KOPT-K1 (cell line): ENCODE measurements around the gene ASPSCR1.

Experiments
- H3K27ac ChIP-seq: fragments of 200-600 bp; sonication (generic); 2 replicates; pipeline ENCODE4 v1.5.1; 2016; ENCODE audit warnings: antibody characterized with exemption, mild to moderate bottlenecking, low read depth, low read length; ENCODE audit not compliant: poor library complexity, severe bottlenecking
- H3K36me3 ChIP-seq: fragments of 200-600 bp; sonication (generic); 2 replicates; pipeline ENCODE4 v1.5.1; 2017; ENCODE audit warnings: antibody characterized with exemption, mild to moderate bottlenecking, low read length, moderate library complexity; ENCODE audit not compliant: insufficient read depth
- H3K9me3 ChIP-seq: fragments of 200-600 bp; sonication (generic); 2 replicates; pipeline ENCODE4 v1.5.1; 2017; ENCODE audit warnings: antibody characterized with exemption, low read length, mild to moderate bottlenecking; ENCODE audit not compliant: insufficient read depth, poor library complexity, severe bottlenecking

ASPSCR1 gene

DNA sequence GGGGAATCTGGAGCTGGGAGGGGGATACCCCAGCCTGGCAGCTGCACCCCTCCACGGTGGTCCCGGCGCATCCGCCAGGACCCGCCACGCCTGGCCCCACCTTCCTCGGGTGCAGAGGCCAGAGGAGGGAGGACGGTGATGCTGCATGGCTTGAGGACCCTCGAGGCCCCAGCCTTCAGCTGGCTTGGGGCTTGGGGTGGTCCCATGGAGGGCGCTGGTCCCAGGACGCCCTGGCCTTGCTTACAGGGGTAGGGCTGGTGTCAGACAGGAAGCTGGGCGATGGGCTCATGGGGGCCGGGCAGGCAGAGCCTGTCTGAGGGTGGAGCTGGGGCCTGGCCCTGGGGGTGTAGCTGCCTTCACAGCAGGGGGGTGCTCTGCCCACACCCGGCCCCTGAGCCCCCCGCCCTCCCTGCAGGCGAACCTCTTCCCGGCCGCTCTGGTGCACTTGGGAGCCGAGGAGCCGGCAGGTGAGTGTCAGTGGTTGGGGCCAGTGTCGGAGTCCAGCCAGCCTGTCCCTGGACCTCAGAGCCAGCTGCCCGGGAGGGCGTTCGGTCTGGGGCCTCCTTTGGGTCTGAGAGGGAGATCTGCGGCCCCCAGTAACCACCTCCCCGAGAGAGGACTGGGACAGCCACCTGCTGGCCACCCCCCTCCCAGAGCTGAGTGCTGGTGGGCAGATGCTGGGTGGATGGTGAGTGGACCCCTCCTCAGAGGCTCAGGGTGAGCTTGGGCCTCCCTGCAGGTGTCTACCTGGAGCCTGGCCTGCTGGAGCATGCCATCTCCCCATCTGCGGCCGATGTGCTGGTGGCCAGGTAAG, 38.8 kb downstream of the ASPSCR1 start:
- Histone ChIP-seq H3K9me3 (no peaks in the 10 kb centered on the region), H3K36me3 (peaks cover 23% of the 10 kb centered on the region), H3K27ac (no peak overlapping the region)

DNA sequence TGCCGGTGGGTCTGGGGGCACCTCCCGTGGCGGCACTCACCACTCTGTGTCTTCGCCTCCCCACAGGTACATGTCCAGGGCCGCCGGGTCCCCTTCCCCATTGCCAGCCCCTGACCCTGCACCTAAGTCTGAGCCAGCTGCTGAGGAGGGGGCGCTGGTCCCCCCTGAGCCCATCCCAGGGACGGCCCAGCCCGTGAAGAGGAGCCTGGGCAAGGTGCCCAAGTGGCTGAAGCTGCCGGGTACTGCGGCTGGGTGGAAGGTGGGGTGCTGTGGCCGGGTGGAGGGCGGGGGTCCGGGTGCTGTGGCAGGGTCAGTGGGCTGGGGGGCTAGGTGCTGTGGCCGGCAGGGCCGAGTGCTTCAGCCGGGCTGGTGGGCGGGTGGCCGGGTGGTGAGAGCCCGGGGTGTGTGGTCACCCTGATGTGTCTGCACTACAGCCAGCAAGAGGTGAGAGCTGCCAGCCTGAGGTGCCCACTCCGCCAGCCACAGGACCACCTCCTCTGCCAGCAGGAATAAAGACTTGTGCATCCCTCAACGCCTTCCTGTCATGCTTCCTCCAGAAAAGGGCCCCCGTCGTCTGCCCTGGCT, 39.5 kb downstream of the ASPSCR1 start:
- H3K27ac ChIP-seq, result no peak overlapping the region
- peaks cover 23% of the 10 kb centered on the region for H3K36me3 ChIP-seq
- no peaks in the 10 kb centered on the region for H3K9me3 ChIP-seq

DNA sequence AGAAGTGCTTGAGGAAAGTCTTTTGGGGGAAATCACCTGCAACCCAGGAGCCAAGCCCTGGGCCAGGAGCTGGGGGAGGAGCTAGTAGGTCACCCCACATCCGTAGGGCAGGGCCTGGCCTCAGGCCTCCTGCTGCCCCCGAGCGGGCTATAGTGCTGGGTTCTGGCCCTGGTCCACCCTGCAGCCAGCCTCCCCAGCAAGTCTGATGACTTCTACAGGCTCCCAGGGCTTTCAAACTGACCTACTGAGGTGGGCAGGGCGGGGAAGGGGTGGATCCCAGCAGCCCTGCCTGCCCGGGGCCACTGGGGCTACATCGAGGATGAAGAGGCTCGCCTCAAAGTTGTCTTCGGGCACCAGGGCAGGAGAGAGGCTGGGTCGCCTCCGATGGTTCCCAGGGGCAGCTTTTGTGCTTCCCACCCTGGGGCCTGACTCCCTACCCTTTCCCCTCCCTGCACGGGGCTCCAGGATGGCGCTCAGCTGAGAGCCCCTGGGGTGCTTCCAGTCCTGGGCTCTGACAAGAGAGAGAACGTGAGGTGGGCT, 40.3 kb downstream of the ASPSCR1 start:
- H3K36me3 ChIP-seq, result peaks cover 23% of the 10 kb centered on the region
- no peak overlapping the region for H3K27ac ChIP-seq
- no peaks in the 10 kb centered on the region for H3K9me3 ChIP-seq

DNA sequence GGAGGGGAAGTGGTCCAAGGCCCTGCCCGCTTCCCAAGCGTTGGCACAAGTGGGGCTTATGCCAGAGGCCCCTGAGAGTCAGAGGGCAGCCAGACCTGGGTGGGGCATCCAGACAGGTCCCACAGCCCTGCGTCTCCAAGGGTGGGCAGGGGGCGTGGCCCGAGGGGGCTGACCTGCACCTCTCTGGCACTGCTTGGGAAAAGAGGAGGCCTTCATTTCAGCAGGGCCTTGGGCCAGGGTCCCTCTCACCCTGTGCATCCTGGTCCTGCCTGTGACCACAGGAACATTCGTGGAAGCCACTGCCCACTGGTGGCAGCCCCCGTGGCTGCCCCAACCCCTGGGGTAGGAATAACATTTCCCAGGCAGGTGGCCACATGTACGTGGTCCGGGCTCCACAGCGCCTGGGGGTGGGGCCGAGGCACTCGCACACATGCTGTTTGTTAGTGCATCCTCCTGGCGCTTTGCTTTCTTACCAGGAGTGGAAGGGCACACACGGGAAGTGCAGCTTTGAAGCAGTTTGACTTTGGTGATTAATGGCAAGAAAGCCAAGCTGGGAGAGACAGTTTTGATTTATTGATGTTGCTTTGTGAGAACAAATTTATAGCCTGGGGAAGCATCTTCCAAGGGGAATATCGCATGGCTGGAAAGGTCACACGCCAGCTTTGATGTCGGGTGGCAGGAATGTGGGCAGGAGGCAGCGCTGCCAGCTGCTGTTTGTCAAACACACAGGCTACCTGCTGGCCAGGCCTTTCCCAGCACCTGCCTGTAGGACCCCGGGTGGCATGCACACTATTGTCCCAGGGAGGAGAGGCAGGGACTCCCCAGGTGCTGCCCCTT, 40.9 kb downstream of the ASPSCR1 start:
- Histone ChIP-seq H3K9me3 (no peaks in the 10 kb centered on the region), H3K27ac (no peak overlapping the region), H3K36me3 (peaks cover 23% of the 10 kb centered on the region)

DNA sequence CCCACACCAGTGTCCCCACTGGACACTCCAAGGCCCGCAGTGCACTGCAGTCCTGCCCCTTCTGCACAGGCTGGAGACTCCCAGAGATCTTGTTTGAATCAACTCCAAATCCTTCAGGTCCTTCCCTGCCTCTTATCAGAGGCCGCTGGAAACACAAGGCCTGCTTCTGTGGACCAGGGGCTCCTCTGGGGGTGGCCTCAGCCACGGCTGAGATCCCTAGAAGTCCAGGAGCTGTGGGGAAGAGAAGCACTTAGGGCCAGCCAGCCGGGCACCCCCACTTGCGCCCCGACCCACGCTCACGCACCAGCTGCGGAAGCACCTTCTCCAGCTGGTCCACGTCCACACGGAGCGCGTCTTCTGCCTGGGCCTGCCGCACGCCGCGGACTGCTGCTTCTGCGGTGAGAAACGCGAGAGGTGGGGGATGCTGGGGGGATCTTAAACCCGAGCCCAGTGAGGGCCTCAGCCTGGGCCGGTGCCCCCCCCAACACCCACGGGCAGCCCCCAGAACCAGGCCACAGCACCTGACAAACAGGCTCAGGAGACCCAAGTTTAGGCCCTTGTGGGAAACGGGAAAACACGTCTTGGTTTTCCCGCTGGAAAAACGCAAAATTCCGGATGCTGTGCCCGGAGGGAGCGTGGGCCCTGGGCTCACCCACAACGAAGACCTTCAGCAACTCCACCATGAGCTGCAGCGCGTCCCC, 41.7 kb downstream of the ASPSCR1 start:
- Histone ChIP-seq H3K36me3 (peaks cover 23% of the 10 kb centered on the region), H3K27ac (no peak overlapping the region), H3K9me3 (no peaks in the 10 kb centered on the region)

DNA sequence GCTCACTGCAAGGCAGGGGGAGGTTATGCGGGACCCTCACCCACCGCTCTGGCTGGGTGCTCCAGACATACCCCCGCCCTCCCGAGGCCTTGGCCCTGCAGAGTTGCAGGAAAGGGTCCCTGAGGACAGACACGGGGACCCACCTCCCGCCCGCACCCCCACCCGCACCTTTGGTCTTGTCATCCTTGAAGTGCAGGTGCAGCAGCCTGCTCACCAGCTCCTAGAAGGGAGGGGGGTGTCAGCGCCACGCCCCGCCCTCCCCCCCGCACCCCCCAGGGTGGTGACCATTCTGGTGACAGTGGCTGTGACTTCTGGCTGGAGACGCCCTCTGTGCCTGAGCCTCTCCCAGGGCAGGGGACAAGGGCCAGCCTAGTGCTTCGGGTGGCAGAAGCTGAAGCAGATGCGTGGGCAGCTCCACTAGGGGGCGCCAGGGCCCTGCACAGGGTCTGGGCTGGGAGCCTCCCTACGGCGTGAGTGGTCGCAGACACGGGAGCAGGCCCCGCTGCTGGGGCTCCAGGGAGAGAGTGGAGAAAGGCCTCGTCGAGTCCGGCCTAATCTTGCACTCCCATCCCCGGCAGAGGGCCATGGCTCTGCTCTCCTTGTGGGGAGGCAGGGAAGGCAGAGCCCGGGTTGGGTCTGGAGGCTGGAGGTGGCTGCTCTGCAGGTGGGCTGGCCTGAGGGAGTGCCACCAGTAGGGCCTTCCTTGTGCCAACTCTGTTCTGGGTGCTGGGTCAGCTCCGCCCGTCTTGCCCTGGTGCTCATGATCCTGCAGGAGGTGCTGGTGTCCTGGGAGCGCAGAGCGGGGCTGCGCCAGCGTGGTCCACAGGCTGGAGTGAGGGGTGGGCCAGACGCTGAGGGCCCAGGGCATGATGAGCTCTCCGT, 42.5 kb downstream of the ASPSCR1 start:
- Histone ChIP-seq H3K27ac (no peak overlapping the region), H3K36me3 (peaks cover 23% of the 10 kb centered on the region), H3K9me3 (no peaks in the 10 kb centered on the region)

DNA sequence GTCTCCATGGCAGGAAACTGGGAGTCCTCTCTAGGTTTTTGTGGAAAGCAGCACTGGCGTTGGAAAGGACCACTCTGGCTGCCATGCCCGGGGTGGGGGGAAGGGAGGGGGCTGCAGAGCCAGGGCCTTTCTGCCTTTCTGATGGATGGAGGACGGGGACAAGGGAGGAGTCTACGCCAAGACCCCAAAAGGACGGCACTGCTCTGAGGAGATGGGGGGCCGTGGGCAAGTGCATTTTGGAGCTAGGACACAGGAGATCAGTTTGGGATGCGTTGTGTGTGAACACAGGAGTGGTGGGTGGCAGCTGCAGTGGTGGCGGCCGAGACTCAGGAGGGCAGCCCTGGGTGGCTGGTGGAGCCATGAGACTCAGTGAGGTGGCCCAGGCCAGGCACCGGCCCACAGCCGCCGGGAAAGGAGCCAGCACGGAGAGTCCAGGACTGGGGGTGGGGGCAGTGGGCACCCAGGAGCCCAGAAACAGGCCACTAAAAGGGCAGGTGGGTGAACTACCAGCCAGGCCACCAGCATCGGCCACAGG, 43.2 kb downstream of the ASPSCR1 start:
- Histone ChIP-seq H3K27ac (no peak overlapping the region), H3K9me3 (no peaks in the 10 kb centered on the region), H3K36me3 (peaks cover 23% of the 10 kb centered on the region)

DNA sequence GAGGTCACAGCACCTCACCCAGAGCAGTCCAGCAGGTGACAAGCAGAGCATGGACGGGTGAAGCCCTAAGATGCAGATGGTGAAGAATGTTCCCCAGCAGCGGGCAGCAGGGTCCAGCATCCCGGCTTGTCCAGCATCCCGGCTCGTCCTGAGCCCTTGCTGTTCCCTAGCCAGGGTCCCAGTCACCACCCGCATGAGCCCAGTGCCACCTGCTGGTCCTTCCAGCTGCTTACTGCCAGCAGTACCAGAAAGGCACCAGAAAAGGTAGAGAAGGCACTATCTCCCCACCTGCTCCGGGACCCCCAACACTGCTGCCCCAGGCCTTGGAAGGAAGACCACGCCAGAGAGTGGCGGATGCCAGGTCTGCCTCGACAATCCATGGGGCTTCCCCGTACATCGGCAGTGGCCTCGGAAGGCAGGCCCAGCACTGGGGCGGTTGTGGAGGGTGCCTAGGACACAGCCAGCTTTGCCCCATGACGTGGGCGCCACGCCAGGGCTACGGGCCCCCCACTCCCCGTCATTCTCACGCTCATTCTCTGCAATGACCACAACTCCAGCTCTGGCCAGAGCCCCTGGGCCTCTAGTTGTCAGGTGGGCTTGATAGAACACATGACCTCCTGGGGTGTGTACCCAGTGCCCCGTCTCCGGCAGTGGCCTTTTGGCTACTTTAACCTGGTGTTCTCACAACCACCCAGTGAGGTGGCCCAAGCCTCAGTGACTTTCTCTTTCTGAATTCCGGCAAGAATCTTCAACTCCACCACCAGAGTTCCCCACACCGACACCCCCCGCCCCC, 43.9 kb downstream of the ASPSCR1 start:
- Histone ChIP-seq H3K27ac (peak overlapping the region; percentile 82), H3K9me3 (no peaks in the 10 kb centered on the region), H3K36me3 (peaks cover 23% of the 10 kb centered on the region)

DNA sequence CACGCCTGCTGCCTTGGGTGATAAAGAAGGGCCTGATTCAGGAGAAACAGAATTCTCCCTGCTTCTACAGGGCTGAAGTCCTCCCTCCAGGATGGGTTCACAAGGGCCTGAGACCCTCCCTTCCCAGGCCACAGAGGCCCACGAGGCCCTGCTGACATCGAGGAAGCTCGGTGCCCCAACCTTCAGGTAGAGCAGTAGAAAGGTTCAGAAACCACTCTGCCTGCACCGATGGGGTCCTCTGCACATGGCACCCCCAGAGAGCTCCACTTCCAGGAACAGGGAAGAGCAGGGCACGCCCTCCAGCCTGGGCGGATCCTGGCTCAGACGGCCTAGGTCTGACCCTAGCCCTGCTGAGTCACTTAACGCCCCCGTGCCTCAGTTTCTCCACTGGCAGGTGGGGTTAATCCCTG, 44.5 kb downstream of the ASPSCR1 start:
- Histone ChIP-seq H3K36me3 (peaks cover 24% of the 10 kb centered on the region), H3K27ac (peak overlapping the region; percentile 82), H3K9me3 (no peaks in the 10 kb centered on the region)

DNA sequence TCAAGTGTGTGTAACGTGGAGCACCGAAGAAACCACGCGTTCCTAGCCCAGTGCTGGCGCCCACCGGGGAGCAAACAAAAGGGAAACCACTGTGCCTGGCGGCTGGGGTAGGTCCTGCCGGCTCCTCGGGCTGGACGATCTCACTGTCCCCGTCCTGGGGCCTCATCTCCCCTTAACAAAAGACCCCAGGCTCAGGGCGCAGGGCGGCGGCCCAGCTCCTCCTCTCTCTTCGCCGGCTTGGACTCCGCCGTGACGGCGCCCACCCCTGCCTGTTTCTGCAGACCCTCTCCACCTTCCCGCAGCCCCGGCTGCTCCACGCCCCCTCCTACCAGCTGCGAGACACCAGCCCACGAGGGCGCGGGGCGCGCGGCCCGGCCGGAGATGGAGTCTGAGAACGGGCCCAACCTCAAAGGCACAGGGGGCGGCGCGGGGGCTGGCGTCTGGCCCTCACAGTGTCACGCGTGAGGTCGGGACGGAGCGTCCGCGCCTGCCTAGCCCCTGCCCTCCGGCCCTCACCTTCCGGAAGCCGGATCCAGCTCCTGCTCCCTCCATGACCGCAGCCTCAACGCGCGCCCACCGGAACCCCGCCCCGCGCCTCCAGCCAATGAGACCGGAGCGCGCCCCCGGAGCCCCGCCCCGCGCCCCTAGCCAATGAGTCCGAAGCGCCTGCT, 45.0 kb downstream of the ASPSCR1 start, which contains the start of gene CENPX:
Gene CENPX (minus strand): TSS at position 569 of the 671 bp plus-strand sequence. CDS start 17 bp downstream, at position 552.
- Histone ChIP-seq H3K36me3 (peaks cover 26% of the 10 kb centered on the region), H3K9me3 (no peaks in the 10 kb centered on the region), H3K27ac (peak within 1 kb of the TSS; percentile 82)

DNA sequence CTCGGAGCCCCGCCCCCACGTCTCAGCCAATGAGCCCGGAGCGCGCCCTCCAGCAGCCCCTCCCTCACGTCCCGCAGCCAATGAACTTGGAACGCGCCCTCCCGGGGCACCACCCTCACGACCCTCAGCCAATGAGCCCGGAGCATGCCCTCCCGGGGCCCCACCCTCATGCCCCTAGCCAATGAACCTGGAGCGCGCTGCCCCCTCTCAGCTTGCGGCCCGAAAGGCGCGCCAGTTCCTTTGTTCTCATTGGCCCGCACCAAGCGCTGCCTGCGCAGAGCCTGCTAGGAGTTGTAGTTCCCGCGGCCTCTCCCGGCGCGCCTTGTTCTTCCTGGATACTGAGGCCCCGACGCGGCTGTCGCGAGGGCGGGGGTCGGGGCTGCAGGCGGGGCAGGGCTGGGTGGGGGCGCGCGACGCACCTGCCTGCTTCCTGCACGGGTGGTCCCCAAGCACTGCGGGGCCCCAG, 45.6 kb downstream of the ASPSCR1 start, which contains the start of gene LRRC45:
Gene LRRC45 (plus strand): TSS at position 325 of the 466 bp plus-strand sequence. CDS start 339 bp downstream, outside the sequence.
- Histone ChIP-seq H3K9me3 (no peaks in the 10 kb centered on the region), H3K27ac (peak within 1 kb of the TSS; percentile 82), H3K36me3 (peaks cover 28% of the 10 kb centered on the region)

DNA sequence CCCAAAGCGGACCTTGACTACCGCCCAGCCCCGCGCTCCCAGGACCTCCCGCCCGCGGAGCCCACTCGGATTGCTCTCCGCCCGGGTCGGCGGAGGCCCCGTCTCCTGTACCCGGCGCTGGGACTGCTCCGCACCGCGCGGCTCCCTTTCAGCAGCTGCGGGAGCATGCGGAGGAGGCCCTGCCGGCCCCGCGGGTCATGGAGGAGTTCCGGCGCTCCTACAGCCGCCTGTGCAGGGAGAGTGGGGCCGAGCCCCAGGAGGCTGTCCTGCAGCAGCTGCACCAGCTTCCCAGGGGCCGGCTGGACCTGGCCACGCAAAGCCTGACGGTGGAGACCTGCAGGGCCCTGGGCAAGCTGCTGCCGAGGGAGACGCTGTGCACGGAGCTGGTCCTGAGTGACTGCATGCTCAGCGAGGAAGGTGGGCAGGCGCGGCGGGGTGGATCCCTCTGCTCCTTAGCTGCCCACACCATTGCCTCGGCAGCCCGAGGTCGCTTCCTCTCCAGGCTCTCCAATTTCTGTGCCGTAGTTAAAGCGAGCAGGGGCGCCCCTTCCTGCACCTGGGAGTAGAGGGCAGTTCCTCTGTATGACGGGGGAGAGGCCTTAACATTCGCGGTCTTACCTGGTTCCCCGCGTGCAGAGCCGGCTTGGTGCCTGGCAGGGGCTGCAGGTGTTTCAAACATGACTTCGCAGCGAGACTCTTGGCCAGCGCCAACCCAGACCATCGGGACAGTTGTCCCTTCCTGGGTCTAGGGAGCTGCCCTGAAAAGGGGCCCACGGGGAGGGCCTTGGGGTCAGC, 46.2 kb downstream of the ASPSCR1 start:
- Histone ChIP-seq H3K27ac (peak overlapping the region; percentile 70), H3K9me3 (no peaks in the 10 kb centered on the region), H3K36me3 (peaks cover 28% of the 10 kb centered on the region)
